Eye (tissue), 1 donor: ENCODE results near the gene PEX3.
"Not testable (repeated sequence)": the region's sequence is repeated elsewhere in the genome, so short reads cannot be mapped to it uniquely, and the experiment has no call there.

Experiments
- DNase-seq: peaks from one replicate; pipeline ENCODE4 v3.0.0-alpha.2; 2015

The PEX3 gene

GRCh38 chr6:143507358-143508145 is 56.9 kb downstream of the PEX3 start:
- DNase-seq = no peak

DNA sequence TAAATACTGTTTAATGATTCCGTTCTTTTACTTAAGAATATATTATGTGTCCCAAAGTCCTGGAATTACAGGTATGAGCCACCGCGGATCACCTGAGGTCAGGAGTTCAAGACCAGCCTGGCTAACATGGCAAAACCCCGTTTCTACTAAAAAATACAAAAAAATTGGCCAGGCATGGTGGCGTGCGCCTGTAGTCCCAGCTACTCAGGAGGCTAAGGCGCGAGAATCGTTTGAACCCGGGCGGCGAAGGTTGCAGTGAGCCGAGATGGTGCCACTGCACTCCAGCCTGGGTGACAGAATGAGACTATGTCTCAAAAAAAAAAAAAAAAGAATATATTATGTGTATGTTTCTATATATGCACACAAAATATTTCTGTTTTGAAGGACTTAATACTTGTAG is 59.7 kb downstream of the PEX3 start:
- DNase-seq = not testable (repeated sequence)

DNA sequence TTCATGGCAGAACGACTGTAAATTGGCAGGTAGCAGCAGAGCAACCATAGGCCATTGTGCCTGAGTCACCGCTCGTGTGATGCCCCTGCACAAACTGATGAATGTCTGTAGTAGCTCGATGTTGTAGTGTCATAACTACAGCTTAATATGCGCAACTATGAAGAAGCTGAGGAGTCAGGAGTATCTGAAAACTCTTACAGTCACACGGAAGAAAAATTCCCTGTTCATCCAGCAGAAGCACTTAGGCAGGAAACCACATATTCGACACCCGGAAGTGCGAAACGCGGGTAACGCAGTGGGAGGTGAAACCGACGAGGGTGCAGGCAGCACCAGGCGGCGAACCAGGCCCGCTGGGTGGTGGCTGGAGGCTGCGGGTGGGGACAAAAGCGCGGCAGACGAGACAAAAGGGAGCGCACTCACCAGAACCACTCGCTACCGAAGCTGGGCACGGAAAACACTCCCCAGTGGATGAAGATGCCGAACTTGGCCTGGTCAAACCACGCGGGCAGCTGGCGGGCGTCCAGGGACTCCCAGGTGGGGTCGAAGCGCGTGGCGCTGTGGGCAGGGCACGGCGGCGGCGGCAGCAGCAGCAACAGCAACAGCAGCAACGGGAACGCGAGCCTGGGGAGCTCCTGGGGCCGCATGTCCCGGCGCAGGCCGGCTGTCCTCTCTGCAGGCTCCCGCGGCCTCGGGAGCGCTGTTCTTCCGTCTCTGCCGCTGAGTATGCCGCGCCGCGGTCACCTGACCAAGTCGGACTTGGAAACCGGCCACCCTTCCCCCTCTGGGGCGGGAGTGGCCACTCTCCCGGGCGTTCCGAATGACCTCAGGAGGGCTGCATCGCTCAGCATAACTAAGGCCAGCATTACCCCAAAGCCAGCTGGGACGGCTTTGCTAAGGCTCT is 60.6 kb downstream of the PEX3 start, which contains the start of gene FUCA2:
Gene FUCA2, minus strand, starts transcription at position 730 of the 901 bp plus-strand sequence. Its CDS starts 86 bp downstream, at position 644.
- peak; percentile 94 for DNase-seq

- no peak for DNase-seq
These were observed 62.8 kb downstream of the PEX3 start for GRCh38 chr6:143513410-143513809.

GRCh38 chr6:143515061-143515760 is 64.6 kb downstream of the PEX3 start:
- DNase-seq = no peak

DNA sequence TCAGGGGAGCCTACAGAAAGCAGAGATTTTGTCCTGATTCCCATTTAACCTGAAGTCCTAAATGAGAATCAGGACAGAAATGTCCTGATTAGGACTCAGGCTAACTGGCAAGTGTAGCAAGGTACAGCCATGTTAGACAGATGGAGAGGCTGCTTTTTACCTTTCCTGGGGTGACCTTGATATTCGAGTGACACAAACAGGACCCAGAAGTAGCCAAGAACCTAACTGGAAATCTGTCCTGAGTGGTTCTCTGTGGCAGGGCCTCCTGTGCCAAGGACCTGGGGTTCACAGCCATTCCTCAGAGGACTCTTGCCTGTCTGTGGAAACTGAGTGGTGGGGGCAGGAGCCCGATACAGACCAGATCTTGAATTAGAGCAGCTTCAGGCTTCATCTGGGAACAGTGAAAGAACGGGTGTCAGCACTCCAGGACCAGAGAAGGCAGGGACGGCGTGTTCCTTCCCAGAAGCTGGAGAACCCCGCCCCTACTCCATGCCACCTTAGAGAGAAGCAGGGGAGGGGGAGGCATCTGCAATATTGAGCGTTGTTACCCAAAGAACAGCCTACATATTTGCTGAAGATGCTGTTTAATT is 65.3 kb downstream of the PEX3 start:
- no peak for DNase-seq

- no peak for DNase-seq
These were observed 66.3 kb downstream of the PEX3 start for GRCh38 chr6:143516690-143517446.

GRCh38 chr6:143517447-143517773 is 66.8 kb downstream of the PEX3 start:
- DNase-seq = no peak

GRCh38 chr6:143522039-143522600 is 71.5 kb downstream of the PEX3 start:
- no peak for DNase-seq

GRCh38 chr6:143525356-143525755 is 74.8 kb downstream of the PEX3 start:
- no peak for DNase-seq

GRCh38 chr6:143527677-143528076 is 77.1 kb downstream of the PEX3 start:
- DNase-seq = no peak

DNA sequence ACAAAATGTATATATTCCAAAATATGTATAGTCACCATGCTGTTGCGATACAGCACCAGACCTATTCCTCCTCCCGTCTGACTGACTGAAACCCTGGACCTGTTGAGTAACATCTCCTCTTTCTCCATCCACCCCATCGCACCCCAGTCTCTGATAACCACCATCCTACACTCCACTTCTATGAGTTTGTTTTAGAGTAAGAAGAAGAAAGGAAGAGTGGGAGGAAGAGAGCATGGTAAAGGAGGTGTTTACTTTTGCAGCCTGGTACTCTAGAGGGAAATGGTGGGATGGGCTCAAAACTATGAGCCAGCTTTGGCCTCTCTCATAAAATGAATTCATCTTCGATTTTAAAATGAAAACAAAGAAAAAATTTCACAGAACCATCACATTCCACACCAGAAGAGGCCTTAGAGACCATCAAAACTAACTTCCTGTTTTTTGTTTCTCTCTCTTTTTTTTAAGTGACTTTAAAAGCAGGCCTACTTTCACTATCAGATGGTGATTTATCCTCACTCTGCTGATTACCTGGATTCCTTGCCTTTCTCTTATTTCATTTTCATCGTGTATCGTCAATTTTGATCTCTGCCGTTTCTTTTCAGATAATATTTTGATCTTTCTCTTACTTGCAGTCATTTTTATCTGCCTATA is 77.7 kb downstream of the PEX3 start:
- DNase-seq = no peak

DNA sequence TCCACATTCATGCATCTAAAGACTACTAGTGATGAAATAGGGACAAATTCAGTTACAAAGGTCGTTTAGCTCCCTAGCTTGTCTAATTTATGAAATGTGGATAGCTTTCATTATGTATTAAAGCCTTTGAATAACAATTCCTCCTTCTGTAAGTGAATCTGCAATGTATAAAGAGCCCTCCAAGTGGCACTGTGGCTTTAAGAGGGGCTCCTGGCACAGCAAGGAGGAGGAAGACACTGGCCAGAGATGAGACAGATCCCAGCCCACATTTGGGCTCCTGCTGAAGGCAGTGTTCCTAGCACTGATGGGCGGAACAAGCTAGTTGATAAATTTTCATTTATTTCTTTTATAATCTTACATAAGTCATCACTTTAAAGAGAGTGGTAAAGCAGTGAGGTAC is 78.5 kb downstream of the PEX3 start:
- DNase-seq = no peak

GRCh38 chr6:143531720-143532499 is 81.3 kb downstream of the PEX3 start:
- DNase-seq = no peak

GRCh38 chr6:143535189-143535614 is 84.6 kb downstream of the PEX3 start:
- no peak for DNase-seq

DNA sequence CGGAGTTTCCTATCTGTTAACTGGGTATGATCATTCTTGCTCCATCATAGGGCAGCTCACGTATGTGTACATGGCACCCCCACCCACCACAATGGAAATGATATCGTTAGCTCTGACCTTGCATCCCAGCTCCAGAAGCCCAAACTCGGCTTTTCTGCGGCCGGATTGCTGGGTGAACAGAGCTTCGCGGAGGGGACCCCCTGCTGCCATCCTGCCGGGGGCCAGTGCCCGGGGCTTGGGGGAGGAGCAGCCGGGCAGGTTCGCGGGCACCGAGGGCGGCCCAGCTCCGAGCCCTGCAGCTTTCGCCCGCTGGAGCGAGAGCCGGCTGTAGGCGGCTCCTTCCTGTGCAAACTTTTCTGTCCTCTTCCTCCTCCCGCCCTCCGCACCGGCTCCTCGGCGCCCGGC is 85.9 kb downstream of the PEX3 start:
- peak; percentile 68 for DNase-seq

DNA sequence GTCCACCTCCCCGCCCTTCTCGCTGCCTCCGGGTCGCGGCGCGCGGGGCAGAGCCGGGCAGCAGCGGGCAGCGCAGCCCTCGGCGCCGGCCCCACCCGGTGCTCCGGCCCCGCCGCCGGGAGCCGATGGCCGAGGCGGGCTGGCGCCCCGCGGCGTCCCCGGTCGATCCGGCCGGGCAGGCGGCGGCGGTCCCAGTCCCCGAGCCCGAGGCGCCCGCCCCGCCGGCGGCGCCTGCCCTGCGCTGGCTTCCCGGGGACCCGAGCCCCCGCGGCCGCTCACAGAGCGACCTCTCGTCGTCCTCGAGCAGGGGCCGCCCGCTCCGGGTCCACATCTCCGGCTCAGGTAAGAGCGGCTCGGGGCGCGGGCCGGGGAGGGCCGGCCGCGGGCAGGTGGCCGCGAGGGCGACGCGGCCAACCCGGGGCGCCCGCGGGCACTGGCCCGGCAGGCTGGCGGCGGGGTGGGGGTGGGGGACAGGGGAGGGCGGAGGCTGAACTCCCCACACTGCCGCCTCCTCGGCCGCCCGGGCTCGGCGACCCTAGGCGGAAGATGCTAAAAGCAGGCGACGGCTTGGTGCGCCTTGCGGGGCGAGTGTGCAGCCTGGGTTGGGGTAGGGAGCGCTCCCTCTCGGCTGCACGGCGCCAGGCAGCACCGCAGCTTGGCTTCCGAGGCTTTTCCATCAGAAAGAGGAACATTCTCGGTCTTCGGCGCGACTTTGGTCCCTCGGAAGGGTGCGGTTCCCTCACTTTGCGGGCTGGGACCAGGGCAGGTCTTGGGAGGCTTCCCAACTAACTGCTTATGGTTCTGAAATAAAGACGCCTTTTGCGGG is 86.5 kb downstream of the PEX3 start:
- peak; percentile 85 for DNase-seq

DNA sequence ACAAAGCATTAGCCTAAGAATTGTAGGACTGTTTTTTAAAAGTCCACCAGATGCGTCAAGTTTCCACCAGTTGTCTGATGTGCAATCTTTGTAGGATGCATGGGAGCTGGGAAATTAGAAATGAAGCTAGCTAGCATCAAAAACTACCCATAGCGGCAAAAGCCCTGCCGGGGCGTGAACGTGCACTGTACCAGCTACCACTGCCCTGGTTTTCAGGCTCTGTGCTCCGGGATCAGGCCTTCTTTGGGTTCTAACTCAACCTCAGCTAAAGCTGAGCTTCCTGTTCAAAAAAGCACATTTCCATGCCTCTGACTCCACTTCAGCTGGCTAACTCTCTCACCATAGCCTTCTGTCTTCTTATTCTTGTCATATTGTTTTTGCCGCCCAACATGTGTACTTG is 87.8 kb downstream of the PEX3 start:
- no peak for DNase-seq

GRCh38 chr6:143539106-143539505 is 88.5 kb downstream of the PEX3 start:
- no peak for DNase-seq

DNA sequence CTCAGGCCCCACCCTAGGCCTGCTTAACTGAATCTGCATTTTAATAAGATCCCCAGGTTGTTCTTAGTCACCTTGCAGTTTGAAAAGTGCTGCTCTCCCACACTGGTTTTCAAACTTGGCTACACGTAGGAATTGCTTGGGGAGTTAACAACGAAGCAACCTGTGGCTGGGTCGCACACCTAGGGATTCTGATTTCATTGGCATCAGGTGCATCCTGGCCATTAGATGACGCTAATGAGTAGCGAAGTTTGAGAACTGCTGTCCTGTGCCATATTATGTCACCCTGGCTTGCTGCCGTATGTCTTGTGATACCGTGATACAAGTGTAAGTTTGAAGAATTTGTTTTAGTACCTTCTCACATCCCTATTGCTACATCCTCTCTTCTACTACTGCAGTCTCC is 89.1 kb downstream of the PEX3 start:
- DNase-seq = no peak
